IMR-90 (cell line): ENCODE results near the gene ATXN7L3. TPM values are rescaled to one million over a fixed set of nuclear protein-coding genes. Genes with fewer than 3 reads are reported as not detected.

Source experiments
- ATAC-seq: fragments of 200-7000 bp; cut with Tn5 transposase; 2 replicates; pipeline ENCODE4 v1.9.1; 2020; ENCODE audit warnings: low read depth, mild to moderate bottlenecking, moderate library complexity
- BruUV-seq: library from RNA; stranded (reverse); fragments of 400-500 nt; replicated peaks from 2 replicates; lab custom pipeline; 2021; lab: Mats Ljungman, UMichigan
- CTCF ChIA-PET: fragments of 300-600 bp; formaldehyde crosslinking; extraction: SDS; loops from one replicate; lab custom pipeline; 2021; ENCODE audit warnings: antibody characterized with exemption; lab: Yijun Ruan, JAX
- POLR2A ChIA-PET: fragments of 300-600 bp; sonication (Branson Sonifier 250); formaldehyde crosslinking; loops from one replicate; lab custom pipeline; 2022; ENCODE audit warnings: antibody characterized with exemption; ENCODE audit not compliant: unreplicated experiment; lab: Charles Lee
- DNase-seq: peaks from one replicate; pipeline ENCODE4 v3.0.0; 2013
- H2AFZ ChIP-seq: replicated peaks from 2 replicates; pipeline ENCODE3; 2013; ENCODE audit warnings: low read length, mild to moderate bottlenecking; ENCODE audit not compliant: poor library complexity
- H2AK5ac ChIP-seq: 2 replicates; pipeline ENCODE4 v1.6.1; 2013; ENCODE audit warnings: low read depth, low read length, inconsistent platforms
- H2AK9ac ChIP-seq: replicated peaks from 2 replicates; pipeline ENCODE3; 2013; ENCODE audit warnings: mild to moderate bottlenecking, low read depth, low read length, moderate library complexity; ENCODE audit not compliant: poor library complexity
- H2BK120ac ChIP-seq: 2 replicates; pipeline ENCODE4 v1.6.1; 2013; ENCODE audit warnings: low read depth, low read length, inconsistent platforms
- H2BK15ac ChIP-seq: 3 replicates; pipeline ENCODE4 v1.6.1; 2013; ENCODE audit warnings: low read depth, low read length, inconsistent platforms
- H2BK20ac ChIP-seq: 2 replicates; pipeline ENCODE4 v1.6.1; 2013; ENCODE audit warnings: low read depth, mild to moderate bottlenecking, inconsistent platforms, low read length, moderate library complexity
- H2BK5ac ChIP-seq: 2 replicates; pipeline ENCODE4 v1.6.1; 2013; ENCODE audit warnings: mild to moderate bottlenecking, low read depth, low read length, inconsistent platforms; ENCODE audit not compliant: poor library complexity, severe bottlenecking
- H3K14ac ChIP-seq: replicated peaks from 2 replicates; pipeline ENCODE4 v1.6.1; 2013; ENCODE audit warnings: low read depth, low read length, inconsistent platforms
- H3K18ac ChIP-seq: 2 replicates; pipeline ENCODE4 v1.6.1; 2013; ENCODE audit warnings: low read depth, low read length, control low read depth
- H3K23ac ChIP-seq: 2 replicates; pipeline ENCODE4 v1.6.1; 2013; ENCODE audit warnings: low read depth, low read length, inconsistent platforms
- H3K27ac ChIP-seq: 2 replicates; pipeline ENCODE4 v1.5.1; 2013; ENCODE audit warnings: mild to moderate bottlenecking, control low read depth, low read length; ENCODE audit not compliant: insufficient read depth
- H3K27me3 ChIP-seq: 2 replicates; pipeline ENCODE4 v1.6.1; 2013; ENCODE audit warnings: low read length; ENCODE audit not compliant: control insufficient read depth, insufficient read depth
- H3K36me3 ChIP-seq: 2 replicates; pipeline ENCODE4 v1.6.1; 2013; ENCODE audit warnings: low read length, mixed read lengths; ENCODE audit not compliant: control insufficient read depth, insufficient read depth
- H3K4ac ChIP-seq: 2 replicates; pipeline ENCODE4 v1.6.1; 2013; ENCODE audit warnings: low read depth, low read length, inconsistent platforms
- H3K4me1 ChIP-seq: 2 replicates; pipeline ENCODE4 v1.6.1; 2013; ENCODE audit warnings: low read length, mixed read lengths; ENCODE audit not compliant: control insufficient read depth, insufficient read depth
- H3K4me2 ChIP-seq: 2 replicates; pipeline ENCODE4 v1.6.1; 2013; ENCODE audit warnings: low read depth, mild to moderate bottlenecking, control low read depth, low read length, moderate library complexity
- H3K4me3 ChIP-seq: 2 replicates; pipeline ENCODE4 v1.5.1; 2013; ENCODE audit warnings: low read depth, mild to moderate bottlenecking, control low read depth, low read length, moderate library complexity; ENCODE audit not compliant: insufficient read depth
- H3K56ac ChIP-seq: 2 replicates; pipeline ENCODE4 v1.6.1; 2013; ENCODE audit warnings: low read length, inconsistent platforms; ENCODE audit not compliant: insufficient read depth; ENCODE audit errors: extremely low read depth
- H3K79me1 ChIP-seq, 2 experiments: 2 replicates each; pipeline ENCODE4 v1.6.1; 2013; ENCODE audit warnings: low read length in 2 of 2, inconsistent platforms in 1 of 2, low read depth in 1 of 2
- H3K9ac ChIP-seq: 2 replicates; pipeline ENCODE4 v1.6.1; 2013; ENCODE audit warnings: low read depth, low read length, control low read depth
- H3K9me1 ChIP-seq: 2 replicates; pipeline ENCODE4 v1.6.1; 2013; ENCODE audit warnings: low read length, inconsistent platforms; ENCODE audit not compliant: insufficient read depth
- H3K9me3 ChIP-seq: 2 replicates; pipeline ENCODE4 v1.6.1; 2013; ENCODE audit warnings: low read length; ENCODE audit not compliant: control insufficient read depth, insufficient read depth
- H4K20me1 ChIP-seq: 2 replicates; pipeline ENCODE4 v1.6.1; 2013; ENCODE audit warnings: low read length, inconsistent platforms; ENCODE audit not compliant: insufficient read depth
- H4K5ac ChIP-seq: 2 replicates; pipeline ENCODE4 v1.6.1; 2013; ENCODE audit warnings: mild to moderate bottlenecking, low read depth, low read length, control low read depth
- H4K8ac ChIP-seq, 2 experiments: 2 replicates each; pipeline ENCODE4 v1.6.1; 2013; ENCODE audit warnings: low read depth in 2 of 2, low read length in 2 of 2, control low read depth in 1 of 2, inconsistent platforms in 1 of 2
- H4K91ac ChIP-seq: 2 replicates; pipeline ENCODE4 v1.6.1; 2013; ENCODE audit warnings: low read depth, low read length, inconsistent platforms; ENCODE audit not compliant: insufficient read depth
- BHLHE40 ChIP-seq: fragments of 150-350 bp; IDR thresholded peaks from 2 replicates; pipeline ENCODE4 v1.6.1; 2016; ENCODE audit warnings: mild to moderate bottlenecking, low read depth, low read length
- CEBPB ChIP-seq: IDR thresholded peaks from 2 replicates; pipeline ENCODE4 v1.6.1; 2012; ENCODE audit warnings: low read depth, low read length, improper control_type of control experiment
- CHD1 ChIP-seq: IDR thresholded peaks from 2 replicates; pipeline ENCODE4 v1.6.1; 2012; ENCODE audit warnings: low read depth, low read length, improper control_type of control experiment
- FOS ChIP-seq: fragments of 150-350 bp; IDR thresholded peaks from 2 replicates; pipeline ENCODE4 v1.6.1; 2016; ENCODE audit warnings: low read depth, low read length
- MAFK ChIP-seq: IDR thresholded peaks from 2 replicates; pipeline ENCODE4 v1.6.1; 2012; ENCODE audit warnings: low read depth, low read length, improper control_type of control experiment
- MAZ ChIP-seq: IDR thresholded peaks from 2 replicates; pipeline ENCODE4 v1.6.1; 2012; ENCODE audit warnings: low read depth, mild to moderate bottlenecking, low read length, improper control_type of control experiment, moderate library complexity, borderline replicate concordance
- MXI1 ChIP-seq: IDR thresholded peaks from 2 replicates; pipeline ENCODE4 v1.6.1; 2012; ENCODE audit warnings: low read depth, mild to moderate bottlenecking, low read length, moderate library complexity, borderline replicate concordance
- NFE2L2 ChIP-seq: fragments of 150-350 bp; IDR thresholded peaks from 2 replicates; pipeline ENCODE4 v1.6.1; 2016; ENCODE audit warnings: low read depth, mild to moderate bottlenecking, low read length
- POLR2A ChIP-seq: IDR thresholded peaks from 2 replicates; pipeline ENCODE4 v1.6.1; 2012; ENCODE audit warnings: mild to moderate bottlenecking, low read depth, low read length
- RAD21 ChIP-seq: IDR thresholded peaks from 2 replicates; pipeline ENCODE4 v1.6.1; 2012; ENCODE audit warnings: low read length, improper control_type of control experiment
- RCOR1 ChIP-seq: IDR thresholded peaks from 2 replicates; pipeline ENCODE4 v1.6.1; 2012; ENCODE audit warnings: mild to moderate bottlenecking, low read length, improper control_type of control experiment; ENCODE audit not compliant: insufficient replicate concordance
- SMC3 ChIP-seq: fragments of 150-350 bp; IDR thresholded peaks from 2 replicates; pipeline ENCODE4 v1.6.1; 2016; ENCODE audit warnings: low read depth, mild to moderate bottlenecking, antibody characterized with exemption, low read length, moderate library complexity
- WGBS, 2 experiments: methylation state at CpG; one replicate each; pipeline versions ENCODE4 v1.1.5 to v1.1.7; 2013; ENCODE audit warnings: missing lambda C conversion rate in 2 of 2; ENCODE audit not compliant: insufficient read length in 1 of 2; ENCODE audit errors: extremely low coverage in 2 of 2; 5-methylcytosine and 5-hydroxymethylcytosine counted together
- dilution Hi-C: fragments of 300-500 bp; cut with HindIII; formaldehyde crosslinking; loops from one replicate; pipeline ENCODE4 v1.14.3; 2018; ENCODE audit warnings: low sequenced_read_pairs; ENCODE audit not compliant: unreplicated experiment
- in situ Hi-C: fragments of 300-500 bp; cut with MboI; formaldehyde crosslinking; loops from 3 replicates; pipeline ENCODE4 v1.14.3; 2019; ENCODE audit warnings: low sequenced_read_pairs, inconsistent platforms, mixed read lengths
- intact Hi-C: fragments of 100-400 bp; cut with micrococcal nuclease; formaldehyde crosslinking; loops from 2 replicates; pipeline ENCODE4 v1.10.0; 2022
- polyA plus RNA-seq, 3 experiments: library from polyadenylated mRNA; depleted of rRNA; stranded (reverse); fragments of >200 nt; gene quantifications; 2 replicates each; pipeline ENCODE4 v1.2.3, GENCODE V29; 2012; ENCODE audit warnings: low replicate concordance in 1 of 3
- total RNA-seq: library from RNA; depleted of rRNA; stranded (reverse); fragments of >200 nt; gene quantifications from 2 replicates; pipeline ENCODE4 v1.2.3, GENCODE V29; 2012
- TF ChIP-seq, protein P1 (sequence below): fragments of 150-350 bp; IDR thresholded peaks from 2 replicates; pipeline ENCODE4 v1.6.1; 2016; ENCODE audit warnings: low read depth, mild to moderate bottlenecking, low read length, moderate library complexity, borderline replicate concordance
- TF ChIP-seq, protein P2 (sequence below): fragments of 150-350 bp; IDR thresholded peaks from 2 replicates; pipeline ENCODE4 v1.6.1; 2017; ENCODE audit warnings: mild to moderate bottlenecking, antibody characterized with exemption, low read length, low read depth

Gene ATXN7L3
- total and polyA plus RNA-seq, 2 of the 4 experiments (the other 2 are of a cell fraction) = 17.2 to 40.9 TPM

DNA sequence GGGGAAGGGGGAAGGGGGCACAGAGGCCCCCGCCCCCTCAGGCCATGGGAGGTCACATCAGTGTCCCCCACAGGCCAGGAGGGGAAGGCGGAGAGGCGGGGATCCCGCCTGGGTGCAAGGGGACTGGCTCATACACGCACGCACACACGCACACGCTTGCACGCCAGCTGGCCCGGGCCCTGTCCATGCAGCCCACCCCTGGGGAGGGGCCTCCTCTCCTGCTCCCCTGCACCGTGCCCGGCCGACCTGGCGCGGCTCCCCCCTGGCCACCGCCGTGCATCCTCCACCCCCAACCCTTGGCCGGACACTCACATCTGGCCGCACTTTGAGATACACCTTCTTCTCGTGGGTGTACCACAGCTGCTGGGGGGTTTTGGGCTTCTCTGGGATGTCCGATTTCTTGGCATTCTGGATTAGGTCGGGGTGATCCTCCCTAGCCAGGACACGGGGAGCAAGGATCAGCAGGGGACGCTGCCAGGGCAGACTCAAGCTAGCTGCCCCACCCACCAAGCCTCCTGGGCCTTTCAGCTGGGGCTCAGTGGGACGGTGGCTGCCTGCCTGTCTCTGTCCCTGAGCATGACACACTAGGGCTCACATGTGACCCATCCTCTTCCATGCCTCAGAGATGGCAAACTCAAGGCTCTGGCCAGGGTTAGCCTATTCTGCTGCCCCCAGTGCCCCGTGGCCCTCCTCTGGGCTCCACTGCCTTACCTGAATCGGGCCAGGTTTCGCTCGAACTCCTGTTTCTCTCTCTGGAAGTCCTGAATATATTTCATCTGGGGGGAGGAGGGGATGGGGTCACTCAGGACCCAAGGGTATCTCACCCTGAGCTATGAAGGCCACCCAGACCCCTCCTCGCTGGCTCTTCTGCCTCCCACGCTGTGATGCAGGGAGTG lies 13.1 kb upstream of the ATXN7L3 start:
- no peak overlapping the region for H3K4me3 ChIP-seq
- H2BK5ac ChIP-seq = no peak overlapping the region
- H3K4me2 ChIP-seq = no peak overlapping the region
- no peak overlapping the region for H2AFZ ChIP-seq
- DNase-seq (no peak), ATAC-seq (no peak)
- H4K5ac ChIP-seq = no peak overlapping the region
- in situ Hi-C loops (loop anchor here (25.0 kb wide), 2 partner anchors 300 to 425 kb away; partner anchors contain the start of gene GPATCH8), intact Hi-C loops (loop anchor here (10.0 kb wide), 1 partner anchor 292 kb away; the partner anchor contains the start of gene GPATCH8), dilution Hi-C loops (no loop called here)
- H3K4me1 ChIP-seq = peaks cover 12% of the 10 kb centered on the region
- H3K9ac ChIP-seq = no peak overlapping the region
- WGBS, 2 experiments = 90% methylated on average over 20 of the region's 31 CpGs; no CpG with 5 or more reads in 1 of the 2 experiments
- H4K91ac ChIP-seq = no peak overlapping the region
- H2BK120ac ChIP-seq = no peak overlapping the region
- peak overlapping the region; percentile 32 for H2AK9ac ChIP-seq
- H3K23ac ChIP-seq = no peak overlapping the region
- H4K8ac ChIP-seq = no peak overlapping the region
- H3K79me1 ChIP-seq = peaks cover 43 to 70% of the 10 kb centered on the region in 2 experiments
- peaks cover 67% of the 10 kb centered on the region for H3K36me3 ChIP-seq
- ChIA-PET CTCF (no interaction called here), POLR2A (interaction anchor here (0.5 kb wide), 1 partner anchor 114 kb away, joined by 3 read pairs; no protein-coding TSS in a partner anchor)
- no peaks in the 10 kb centered on the region for H3K27me3 ChIP-seq
- no peak overlapping the region for H3K14ac ChIP-seq
- H3K56ac ChIP-seq = no peak overlapping the region
- H3K4ac ChIP-seq = no peak overlapping the region
- no peak overlapping the region for H3K18ac ChIP-seq
- no TSS peak for BruUV-seq
- H2BK20ac ChIP-seq = no peak overlapping the region
- H3K9me1 ChIP-seq = peaks cover 25% of the 10 kb centered on the region
- H2BK15ac ChIP-seq = no peak overlapping the region
- no peaks in the 10 kb centered on the region for H3K9me3 ChIP-seq
- H3K27ac ChIP-seq = no peak overlapping the region
- H4K20me1 ChIP-seq = peaks cover 43% of the 10 kb centered on the region
- H2AK5ac ChIP-seq = no peak overlapping the region; the same call in 1 of the 2 replicates
- no peak for TF ChIP-seq CHD1
- TF ChIP-seq RCOR1 = no peak
- TF ChIP-seq BHLHE40 = no peak
- no peak for TF ChIP-seq MXI1
- TF ChIP-seq, protein P1, sequence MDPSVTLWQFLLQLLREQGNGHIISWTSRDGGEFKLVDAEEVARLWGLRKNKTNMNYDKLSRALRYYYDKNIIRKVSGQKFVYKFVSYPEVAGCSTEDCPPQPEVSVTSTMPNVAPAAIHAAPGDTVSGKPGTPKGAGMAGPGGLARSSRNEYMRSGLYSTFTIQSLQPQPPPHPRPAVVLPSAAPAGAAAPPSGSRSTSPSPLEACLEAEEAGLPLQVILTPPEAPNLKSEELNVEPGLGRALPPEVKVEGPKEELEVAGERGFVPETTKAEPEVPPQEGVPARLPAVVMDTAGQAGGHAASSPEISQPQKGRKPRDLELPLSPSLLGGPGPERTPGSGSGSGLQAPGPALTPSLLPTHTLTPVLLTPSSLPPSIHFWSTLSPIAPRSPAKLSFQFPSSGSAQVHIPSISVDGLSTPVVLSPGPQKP = no peak
- no peak for TF ChIP-seq POLR2A
- TF ChIP-seq, protein P2, sequence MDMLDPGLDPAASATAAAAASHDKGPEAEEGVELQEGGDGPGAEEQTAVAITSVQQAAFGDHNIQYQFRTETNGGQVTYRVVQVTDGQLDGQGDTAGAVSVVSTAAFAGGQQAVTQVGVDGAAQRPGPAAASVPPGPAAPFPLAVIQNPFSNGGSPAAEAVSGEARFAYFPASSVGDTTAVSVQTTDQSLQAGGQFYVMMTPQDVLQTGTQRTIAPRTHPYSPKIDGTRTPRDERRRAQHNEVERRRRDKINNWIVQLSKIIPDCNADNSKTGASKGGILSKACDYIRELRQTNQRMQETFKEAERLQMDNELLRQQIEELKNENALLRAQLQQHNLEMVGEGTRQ = no peak
- TF ChIP-seq MAZ = no peak
- TF ChIP-seq CEBPB = no peak
- no peak for TF ChIP-seq RAD21
- no peak for TF ChIP-seq FOS
- no peak for TF ChIP-seq SMC3
- no peak for TF ChIP-seq MAFK
- no peak for TF ChIP-seq NFE2L2
